Measurements from ENCODE around the gene DEAF1.

GRCh38 chr11:618856-619627 is 76.0 kb downstream of the DEAF1 start:
- TF ChIP-seq POLR2AphosphoS5 (IDR thresholded peaks at IDR 0.05; ENCODE audit: insufficient read depth, low read depth, low read length) (no peak), POLR2A (IDR thresholded peaks at IDR 0.05; ENCODE audit: low read depth, low read length) (no peak), EZH2 (IDR thresholded peaks at IDR 0.05; ENCODE audit: borderline replicate concordance, low read depth, low read length, severe bottlenecking) (no peak), JUN (IDR thresholded peaks at IDR 0.05; ENCODE audit: borderline replicate concordance, insufficient read depth, insufficient read length, low read depth) (no peak), FOS (IDR thresholded peaks at IDR 0.05; ENCODE audit: borderline replicate concordance, insufficient read depth, low read length) (no peak), GATA2 (IDR thresholded peaks at IDR 0.05; ENCODE audit: insufficient read depth, insufficient read length, low read depth, low read length) (no peak)
- TF ChIP-seq, protein P1, sequence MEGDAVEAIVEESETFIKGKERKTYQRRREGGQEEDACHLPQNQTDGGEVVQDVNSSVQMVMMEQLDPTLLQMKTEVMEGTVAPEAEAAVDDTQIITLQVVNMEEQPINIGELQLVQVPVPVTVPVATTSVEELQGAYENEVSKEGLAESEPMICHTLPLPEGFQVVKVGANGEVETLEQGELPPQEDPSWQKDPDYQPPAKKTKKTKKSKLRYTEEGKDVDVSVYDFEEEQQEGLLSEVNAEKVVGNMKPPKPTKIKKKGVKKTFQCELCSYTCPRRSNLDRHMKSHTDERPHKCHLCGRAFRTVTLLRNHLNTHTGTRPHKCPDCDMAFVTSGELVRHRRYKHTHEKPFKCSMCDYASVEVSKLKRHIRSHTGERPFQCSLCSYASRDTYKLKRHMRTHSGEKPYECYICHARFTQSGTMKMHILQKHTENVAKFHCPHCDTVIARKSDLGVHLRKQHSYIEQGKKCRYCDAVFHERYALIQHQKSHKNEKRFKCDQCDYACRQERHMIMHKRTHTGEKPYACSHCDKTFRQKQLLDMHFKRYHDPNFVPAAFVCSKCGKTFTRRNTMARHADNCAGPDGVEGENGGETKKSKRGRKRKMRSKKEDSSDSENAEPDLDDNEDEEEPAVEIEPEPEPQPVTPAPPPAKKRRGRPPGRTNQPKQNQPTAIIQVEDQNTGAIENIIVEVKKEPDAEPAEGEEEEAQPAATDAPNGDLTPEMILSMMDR (IDR thresholded peaks at IDR 0.05; ENCODE audit: extremely low read depth in 1 of 2, insufficient read depth in 1 of 2, low read depth in 1 of 2, low read length in 2 of 2): no peak
- TF ChIP-seq, protein P2, sequence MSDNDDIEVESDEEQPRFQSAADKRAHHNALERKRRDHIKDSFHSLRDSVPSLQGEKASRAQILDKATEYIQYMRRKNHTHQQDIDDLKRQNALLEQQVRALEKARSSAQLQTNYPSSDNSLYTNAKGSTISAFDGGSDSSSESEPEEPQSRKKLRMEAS (IDR thresholded peaks at IDR 0.05; ENCODE audit: insufficient read depth, insufficient read length): no peak

All from endothelial cell of umbilical vein (primary cell).